HG03432 (cell line): ENCODE data around the gene FCRL6.

Source experiments
- ATAC-seq: cut with Tn5 transposase; IDR thresholded peaks from one replicate; pipeline ENCODE4 v1.9.1; 2021; ENCODE audit warnings: mild to moderate bottlenecking, moderate library complexity; ENCODE audit not compliant: unreplicated experiment

FCRL6 gene

DNA sequence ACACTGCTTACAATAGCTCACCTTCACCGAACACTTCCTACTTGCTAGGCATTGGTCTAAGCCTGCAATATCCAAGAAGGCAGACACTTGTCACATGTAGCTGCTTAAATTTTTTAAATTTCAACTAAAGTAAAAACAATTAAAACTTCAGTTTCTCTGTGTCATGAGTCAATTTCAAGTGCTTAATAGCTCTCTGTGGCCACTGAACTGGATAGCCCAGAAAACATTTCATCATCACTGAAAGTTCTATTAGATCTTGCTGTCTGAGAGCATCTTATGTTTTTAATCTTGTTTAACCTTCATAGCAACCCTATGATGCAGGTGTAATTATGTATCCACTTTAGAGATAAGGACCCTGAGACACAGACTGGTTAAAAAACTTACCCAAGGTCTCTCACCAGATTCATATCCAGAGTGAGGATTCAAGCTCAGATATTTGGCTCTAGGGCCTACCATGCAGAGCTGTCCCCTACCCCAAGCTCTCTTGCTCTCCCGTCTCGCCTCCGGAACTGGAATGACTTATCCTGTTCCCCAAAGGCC lies 2.6 kb upstream of the FCRL6 start:
- no peak for ATAC-seq

DNA sequence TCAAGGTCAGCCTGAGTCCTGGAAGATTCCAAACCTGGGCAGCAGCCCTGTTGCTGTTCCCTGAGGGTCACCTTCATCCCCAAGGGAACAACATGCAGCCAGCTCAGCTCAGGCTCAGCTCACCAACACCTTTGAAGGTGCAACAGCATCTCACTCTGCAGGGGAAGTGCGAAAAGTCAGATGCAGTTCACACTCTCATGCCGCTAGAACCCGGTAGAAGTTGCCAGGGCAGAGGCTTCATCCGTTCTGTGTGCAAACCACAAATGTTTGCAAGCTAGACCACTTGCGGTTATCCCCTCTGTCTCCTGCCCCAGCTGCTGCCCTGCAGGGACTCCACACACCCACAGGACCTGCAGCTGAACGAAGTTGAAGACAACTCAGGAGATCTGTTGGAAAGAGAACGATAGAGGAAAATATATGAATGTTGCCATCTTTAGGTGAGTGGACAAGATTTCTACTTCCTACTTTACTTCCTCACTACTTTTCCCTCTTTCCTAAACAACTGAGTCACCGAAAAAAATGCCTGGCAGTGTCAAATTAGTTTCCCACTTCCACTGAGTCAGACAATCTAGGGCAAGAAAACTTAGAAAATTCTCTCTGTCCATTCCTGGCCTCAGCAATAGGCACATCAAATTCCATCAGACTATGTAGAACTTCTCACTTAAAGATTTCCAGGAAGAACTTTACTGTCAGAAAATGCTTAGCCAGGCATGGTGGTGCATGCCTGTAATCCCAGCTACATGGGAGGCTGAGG lies 1.8 kb upstream of the FCRL6 start:
- ATAC-seq: peak; percentile 72

GRCh38 chr1:159803956-159804689 lies 2.0 kb downstream of the FCRL6 start:
- ATAC-seq: no peak

- ATAC-seq: no peak
These were observed 2.8 kb downstream of the FCRL6 start for GRCh38 chr1:159804924-159805323.

- ATAC-seq: no peak
These were observed 13.8 kb downstream of the FCRL6 start for GRCh38 chr1:159815926-159816325.

DNA sequence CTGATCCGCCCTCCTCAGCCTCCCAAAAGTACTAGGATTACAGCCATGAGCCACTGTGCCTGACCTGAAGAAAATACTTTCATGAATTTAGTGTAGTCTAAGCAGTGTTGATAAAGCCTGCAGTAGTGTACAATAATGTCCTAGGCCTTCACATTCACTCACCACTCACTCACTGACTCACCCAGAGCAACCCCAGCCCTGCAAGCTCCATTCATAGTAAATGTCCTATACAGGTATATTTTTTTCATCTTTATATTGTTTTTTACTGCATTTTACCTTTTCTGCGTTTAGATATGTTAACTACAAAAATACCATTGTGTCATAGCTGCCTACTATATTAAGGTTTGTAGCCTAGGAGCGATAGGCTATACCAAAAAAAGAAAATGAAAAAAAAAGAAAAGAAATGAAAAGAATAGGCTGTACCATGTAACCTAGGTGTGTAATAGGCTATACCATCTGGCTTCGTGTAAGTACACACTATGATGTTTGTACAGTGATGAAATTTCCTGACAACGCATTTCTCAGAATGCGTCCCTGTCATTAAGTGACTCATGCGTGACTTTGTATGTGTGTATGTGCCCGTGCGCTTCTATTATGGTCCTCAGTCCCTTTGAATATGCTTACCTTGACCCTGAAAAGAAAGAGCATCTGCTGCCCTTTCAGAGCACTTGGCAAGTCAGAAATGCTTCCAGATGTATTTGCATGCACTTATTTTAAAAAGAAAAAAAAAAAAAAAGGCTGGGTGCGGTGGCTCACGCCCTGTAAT lies 15.3 kb downstream of the FCRL6 start:
- no peak for ATAC-seq

DNA sequence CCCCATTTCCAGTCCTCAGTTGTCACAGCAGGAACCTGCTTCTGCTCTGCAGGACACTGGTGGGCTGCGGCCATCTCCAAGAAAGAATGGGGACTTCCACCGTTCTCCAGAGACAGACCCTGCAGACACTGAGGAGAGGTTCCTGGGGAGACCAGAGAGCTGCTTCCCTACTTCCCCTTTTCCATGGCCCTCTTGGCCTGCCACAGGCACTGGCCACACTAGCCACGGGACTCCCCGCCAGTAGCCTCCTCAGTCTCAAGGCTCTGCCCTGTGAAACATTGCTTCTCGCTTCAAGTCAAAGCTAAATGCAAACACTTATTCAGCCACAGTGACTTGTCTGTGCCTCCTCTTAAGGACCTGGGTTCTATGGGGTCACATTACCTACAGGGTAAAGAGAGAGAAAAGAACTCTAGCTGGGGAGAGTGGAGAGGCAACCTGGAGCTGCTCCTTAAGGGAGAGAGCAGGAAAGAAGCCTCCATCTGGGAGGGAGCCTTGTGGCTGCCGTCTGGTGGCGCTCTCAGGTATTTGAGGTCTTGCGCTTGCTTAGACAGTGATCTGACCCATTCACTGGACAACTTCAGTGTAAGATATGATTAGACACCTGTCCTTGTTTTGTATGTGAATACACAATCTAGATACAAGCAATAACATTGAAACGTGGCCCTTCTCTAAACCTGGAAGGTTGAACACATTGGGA lies 19.2 kb downstream of the FCRL6 start:
- peak; percentile 57 for ATAC-seq

GRCh38 chr1:159823406-159823805 lies 21.2 kb downstream of the FCRL6 start:
- no peak for ATAC-seq

DNA sequence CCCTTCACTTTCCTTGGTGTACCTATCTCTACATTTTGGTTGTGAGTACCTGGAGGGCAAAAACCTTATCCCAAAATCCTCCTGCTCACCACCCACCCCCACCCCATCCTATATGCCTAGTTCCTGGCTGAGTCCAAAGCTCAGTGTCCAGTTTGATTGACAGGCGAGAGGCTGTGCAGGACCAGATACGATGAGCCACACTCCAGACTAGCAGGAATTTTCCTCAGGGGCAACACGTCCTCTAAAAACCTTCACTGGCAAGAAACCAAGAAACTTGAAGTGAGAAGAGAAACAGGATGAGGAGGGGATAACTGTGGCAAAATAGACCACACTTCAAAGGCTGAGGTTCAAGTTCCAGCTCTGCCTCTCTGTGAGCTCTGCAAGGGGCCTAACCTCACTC lies 23.4 kb downstream of the FCRL6 start:
- no peak for ATAC-seq

GRCh38 chr1:159826441-159827101 lies 24.4 kb downstream of the FCRL6 start, which contains the start of gene SLAMF8:
SLAMF8 (plus strand) TSS chr1:159826873; CDS start chr1:159826899, 26 bp downstream.
- peak; percentile 40 for ATAC-seq

DNA sequence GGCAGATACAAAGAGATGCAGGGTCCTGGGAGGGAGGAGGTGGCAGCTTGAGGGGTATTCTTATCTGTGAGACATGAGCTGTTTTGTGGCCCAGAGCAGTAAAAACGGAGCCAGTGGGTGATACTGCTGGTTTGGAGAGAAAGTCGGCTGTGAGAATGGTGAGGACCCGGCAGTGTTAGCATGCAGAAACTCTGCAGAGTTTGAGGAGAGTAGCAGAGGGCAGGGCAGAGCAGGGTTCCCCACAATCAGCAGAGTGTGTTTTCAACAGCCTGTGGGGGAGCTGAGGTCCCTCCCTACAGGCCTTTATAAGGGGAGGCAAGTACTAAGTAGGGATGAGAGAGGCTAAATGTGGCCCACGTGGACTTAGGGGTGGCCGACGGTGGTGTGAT lies 24.9 kb downstream of the FCRL6 start:
- ATAC-seq: no peak

DNA sequence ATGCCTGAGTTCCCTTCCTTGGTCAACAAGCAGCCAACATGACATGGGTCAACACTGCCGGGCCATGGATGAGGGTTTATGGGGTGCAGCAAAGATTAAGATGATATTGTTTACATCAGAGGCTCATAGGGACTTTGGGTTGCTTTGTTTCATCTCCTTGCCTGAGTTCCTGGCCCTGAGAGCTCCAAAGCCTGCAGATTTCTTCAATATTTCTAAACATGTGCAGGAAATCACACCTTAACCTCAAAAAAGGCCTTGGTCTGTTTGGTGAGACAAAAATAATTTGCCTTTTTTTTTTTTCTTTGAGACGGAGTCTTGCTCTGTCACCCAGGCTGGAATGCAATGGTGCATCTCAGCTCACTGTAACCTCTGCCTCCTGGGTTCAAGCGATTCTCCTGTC lies 25.4 kb downstream of the FCRL6 start:
- ATAC-seq: no peak

DNA sequence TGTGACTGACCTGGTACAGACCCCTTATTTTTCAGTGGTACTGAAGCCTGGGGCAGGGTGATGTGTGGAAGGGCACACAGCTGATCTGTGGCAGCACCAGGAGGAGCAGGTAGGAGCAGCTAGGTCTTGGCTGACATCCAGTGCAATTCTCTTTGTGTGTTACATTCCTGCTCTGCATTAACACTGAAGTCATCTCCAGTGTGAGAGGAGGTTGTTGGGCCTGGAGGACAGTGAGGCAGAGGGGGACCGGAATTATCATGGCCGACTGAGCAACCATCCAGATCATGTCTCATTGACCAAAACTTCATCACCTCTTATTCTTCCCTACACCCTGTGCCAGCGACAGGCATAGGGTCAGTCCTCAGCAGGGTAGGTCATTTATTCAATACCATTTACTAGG lies 26.0 kb downstream of the FCRL6 start:
- ATAC-seq: no peak

DNA sequence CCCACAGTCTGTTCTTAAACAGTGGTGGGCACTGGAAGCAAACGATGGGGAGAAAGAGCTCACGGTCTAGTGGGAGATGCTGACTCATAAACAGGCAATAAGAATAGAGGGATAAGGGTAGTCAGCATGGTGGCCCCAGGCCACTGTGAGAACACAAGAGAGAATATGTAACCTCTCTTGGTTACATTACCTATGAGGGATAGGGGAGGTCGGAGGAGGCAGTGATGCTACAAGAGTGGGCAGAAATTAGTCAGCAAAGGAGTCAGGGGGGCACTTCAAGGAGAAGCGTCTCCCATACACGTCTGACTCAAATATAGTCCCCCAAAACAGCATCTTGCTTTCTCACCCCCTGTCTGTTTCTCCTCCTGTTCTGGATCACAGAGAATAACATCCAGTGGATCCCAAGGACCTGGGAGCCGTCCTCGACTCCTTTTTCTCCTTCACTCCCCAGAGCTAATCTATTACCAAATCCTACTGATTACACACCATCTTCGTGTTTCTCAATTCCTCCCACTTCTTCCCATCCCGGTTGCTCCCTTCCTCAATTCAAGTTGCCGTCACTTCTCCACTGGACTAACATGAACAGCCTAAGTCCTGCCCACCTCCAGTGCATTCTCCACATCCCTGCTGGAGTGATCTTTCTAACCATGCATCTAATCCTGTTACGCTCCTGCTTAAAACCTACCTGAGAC lies 26.6 kb downstream of the FCRL6 start:
- ATAC-seq: no peak

DNA sequence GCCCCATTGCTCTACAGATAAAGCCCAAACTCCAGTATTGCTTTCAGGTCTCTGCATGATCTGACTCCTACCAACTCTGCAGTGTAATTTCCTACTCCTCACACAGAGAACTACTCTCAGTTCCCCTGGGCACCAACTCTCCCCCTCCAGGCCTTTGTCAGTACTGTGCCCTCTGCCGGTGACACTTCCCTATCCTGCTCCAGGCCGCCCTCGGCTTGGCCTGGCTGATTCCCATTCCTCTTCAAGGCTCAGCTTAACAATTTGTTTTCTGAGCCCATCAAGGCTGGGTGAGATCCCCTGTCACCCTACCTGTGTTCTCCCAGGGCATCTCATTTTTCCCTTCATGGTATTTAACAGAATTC lies 27.1 kb downstream of the FCRL6 start:
- peak; percentile 83 for ATAC-seq

- no peak for ATAC-seq
These were observed 27.8 kb downstream of the FCRL6 start for GRCh38 chr1:159829822-159830465.

DNA sequence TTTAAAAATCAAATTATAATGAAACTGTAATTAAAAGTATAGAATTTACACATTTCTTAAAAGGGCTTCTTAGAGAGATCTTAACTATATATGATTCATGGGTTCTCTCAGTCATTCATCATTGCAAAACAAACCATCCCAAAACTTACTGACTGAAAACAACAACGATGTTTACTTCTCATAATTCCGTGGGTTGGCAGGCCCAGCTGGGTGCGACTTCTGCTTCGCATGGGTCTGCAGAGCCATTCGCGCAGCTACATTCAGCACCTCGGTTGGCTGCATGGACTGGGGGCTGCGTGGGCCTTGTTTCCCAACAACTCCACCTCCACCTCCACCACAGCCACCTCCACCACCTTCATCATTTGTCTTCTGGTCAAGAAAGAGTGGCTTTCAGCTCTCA lies 28.6 kb downstream of the FCRL6 start:
- no peak for ATAC-seq

DNA sequence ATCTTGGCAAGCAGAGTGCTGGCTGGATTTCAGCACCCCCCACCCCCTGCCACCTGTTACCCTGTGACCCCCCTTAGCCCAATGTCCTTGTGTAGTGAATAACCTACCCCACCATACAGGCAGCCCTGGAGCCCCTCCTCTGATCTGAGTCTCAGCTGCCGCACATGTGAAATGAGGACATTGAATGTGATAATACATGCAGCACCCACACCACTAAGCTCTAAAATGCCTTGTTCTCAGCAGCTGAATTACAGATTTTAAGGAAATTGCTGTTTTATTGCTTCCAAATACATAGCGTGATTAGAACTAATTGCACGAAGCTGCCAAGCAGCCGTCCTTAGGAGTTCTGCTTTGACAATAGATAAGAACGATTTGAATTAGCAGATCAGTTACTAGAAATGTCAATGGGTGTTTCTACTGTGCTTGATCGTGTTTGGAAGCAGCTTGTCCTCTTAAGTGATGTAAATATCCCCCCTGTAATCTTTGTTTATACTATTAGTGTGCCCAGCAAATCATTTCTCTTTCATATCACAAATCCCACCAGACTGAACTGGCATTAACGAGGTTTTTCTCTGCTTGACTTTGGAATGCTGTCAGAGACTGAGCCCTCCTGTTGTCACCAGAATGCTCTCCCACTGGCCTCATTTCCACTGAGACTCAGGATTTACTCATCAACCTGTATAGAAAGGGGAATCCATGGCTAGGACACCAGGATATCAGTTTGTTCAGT lies 29.4 kb downstream of the FCRL6 start:
- no peak for ATAC-seq

GRCh38 chr1:159832309-159832708 lies 30.1 kb downstream of the FCRL6 start:
- no peak for ATAC-seq
